ENCODE measurements around the gene MAST4.

The MAST4 gene

DNA sequence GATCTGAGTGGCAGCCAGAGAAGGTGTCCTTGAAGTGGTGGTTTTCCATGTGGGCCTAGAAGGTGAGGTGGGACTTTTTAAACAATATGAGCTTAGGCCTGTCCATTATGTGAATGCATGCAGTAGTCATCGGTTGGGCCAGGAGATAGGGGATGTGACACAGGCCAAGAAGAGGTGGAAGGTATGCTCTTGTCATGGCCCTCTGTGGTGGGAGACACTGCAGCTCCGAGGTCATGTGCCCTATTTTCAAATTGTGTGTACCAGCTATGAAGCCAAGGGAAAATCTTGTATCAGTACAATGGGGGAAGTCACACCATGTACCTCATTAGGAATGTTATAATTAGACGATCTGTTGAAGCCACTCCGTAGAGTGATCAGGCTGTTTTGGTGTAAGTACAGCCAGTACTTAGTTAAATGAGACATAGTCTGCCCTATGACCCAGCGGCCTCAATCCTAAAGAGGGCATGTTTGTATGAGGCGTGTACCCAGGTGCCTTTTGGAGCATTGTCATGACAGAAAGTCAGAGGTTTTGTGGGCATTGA lies 280.1 kb downstream of the MAST4 start:
- no peak for DNase-seq (ENCODE audit: low read depth)

GRCh38 chr5:66877843-66878242 lies 281.6 kb downstream of the MAST4 start:
- no peak for DNase-seq (ENCODE audit: low read depth)

GRCh38 chr5:66880401-66880800 lies 284.2 kb downstream of the MAST4 start:
- DNase-seq (ENCODE audit: low read depth) = no peak

DNA sequence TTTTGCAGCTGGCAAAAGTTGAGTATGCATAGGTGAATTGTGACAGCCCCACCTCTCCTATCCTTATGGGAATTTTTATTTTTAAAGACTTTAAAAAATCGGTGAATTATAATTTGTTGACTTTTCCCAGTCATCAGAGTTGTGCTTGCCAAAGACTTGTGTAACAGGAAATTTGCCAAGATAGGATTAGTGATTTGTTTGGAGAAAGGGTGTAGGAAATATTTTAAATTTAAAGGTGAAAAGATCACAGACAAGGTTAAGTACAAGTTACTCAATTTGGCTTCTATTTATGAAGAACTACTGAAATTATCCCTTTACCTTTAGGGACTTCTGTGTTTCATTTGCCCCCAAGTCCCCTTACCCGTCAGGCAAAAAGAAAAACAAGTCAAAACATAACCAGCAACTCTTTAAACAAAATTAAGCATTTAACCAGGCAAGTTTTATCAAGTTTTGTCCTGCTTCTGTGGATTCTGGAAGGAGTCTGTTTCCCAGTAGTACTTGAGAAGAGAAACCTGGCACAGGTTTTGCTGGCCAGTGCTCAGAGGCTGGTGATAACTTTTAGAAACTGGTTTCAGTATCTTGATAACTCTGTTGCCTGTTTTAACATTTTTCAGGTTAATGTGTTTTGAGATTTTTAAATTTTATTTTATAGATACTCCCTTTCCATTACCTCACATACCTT lies 285.4 kb downstream of the MAST4 start:
- no peak for DNase-seq (ENCODE audit: low read depth)

GRCh38 chr5:66882606-66883227 lies 286.5 kb downstream of the MAST4 start:
- DNase-seq (ENCODE audit: low read depth) = no peak

DNA sequence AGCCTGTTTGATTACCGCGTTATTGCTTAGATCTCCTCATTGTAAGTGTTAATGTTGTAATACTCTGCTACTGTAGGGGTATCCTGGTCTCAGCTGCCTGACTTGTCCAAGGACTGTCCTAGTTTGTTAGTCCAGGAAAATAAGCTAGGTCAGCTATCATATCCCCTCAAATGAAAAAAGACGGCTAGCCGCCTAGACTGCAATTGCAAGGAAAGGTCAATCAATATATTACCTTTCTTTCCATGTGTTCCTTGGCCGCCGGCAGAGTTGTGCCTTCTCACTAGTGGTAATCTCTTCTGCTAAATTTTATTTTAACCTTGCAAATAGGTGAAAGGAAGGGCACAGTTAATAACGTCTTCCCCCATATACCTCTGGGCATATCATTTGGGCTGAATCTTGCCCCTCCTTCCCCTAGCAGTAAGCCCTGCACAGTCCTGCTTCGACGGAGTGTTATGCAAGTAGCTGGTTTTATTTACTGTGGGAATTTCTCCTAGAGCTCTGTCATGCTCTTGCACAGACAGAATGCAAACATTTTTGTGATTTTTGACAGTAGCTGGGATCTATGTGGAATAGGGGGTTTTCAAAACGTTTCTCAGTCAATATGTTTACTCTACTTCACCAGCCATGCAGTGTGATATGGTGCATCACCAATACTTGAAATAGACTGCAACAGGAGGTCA lies 288.5 kb downstream of the MAST4 start:
- no peak for DNase-seq (ENCODE audit: low read depth)

DNA sequence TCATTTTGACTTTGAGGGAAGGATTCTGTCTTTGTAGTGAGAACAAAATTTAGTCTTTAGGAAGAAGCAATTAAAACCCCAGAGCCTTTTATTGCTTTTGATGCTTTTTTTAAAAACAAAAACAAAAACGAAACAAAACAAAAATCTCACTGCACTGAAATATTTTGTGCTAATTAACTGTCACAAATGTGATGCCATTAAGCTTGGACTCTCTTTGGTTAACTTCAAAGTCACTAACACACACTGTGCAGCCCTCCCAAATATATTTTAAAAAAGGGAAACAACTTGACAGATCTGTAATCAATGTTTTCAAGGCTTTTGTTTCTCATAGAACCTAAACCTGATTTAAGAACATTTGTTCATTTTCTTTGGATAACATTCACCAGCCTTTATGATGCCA lies 290.7 kb downstream of the MAST4 start:
- DNase-seq (ENCODE audit: low read depth) = no peak

DNA sequence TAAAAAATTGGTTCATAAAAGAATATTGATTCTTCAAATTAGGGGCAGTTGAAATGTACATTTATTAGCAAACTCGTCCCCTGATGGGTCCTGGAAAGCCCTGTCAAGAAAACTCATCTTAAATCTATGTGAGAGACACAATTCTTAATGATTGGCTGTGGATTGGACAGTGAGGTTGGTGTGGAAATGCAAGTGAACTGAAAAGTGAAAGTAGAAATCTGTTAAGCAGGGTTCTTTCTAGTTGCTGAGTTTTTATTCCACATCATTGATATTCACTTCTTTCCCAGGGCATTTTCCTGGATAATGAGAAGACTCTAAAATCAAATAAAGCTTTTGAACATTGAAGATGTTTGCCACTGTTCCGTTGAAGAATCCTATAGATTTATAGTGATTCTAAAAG lies 292.4 kb downstream of the MAST4 start:
- no peak for DNase-seq (ENCODE audit: low read depth)

DNA sequence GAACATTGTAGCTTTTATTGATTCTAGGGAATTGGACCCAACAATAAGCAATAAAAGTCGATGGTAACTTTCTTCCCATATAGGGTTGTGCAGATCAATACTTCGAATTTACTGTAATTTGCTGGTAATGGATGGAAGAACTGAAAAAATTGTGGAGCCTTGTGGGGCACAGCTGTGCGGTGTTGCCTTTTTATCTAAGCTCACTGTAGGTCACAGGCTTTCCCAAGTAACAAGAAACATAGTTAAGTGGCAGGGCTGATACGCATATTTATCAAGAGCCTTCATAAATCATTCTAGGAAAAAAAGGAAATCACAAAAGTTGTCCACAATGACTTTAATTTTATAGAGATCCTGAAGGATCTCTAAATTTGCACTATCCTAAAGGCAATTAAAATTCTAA lies 292.9 kb downstream of the MAST4 start:
- DNase-seq (ENCODE audit: low read depth) = no peak

DNA sequence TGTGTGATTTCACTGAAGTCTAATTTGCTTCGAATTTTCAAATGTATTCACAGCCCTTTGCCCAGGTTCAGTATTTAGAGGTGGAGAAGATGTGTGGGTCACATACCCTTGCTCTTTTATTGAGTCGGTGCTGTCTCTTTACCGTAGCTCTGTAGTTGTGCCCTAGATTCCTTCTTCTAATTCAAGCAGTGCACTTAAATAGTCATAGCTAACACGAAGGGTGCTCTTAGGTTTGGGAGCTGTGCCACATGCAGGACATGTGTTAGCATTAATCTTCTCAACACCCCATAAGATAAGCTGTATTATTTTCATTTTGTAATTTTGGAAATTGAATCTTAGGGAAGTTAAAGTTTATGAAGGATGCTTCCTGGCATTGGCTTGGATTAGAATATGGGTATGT lies 293.3 kb downstream of the MAST4 start:
- no peak for DNase-seq (ENCODE audit: low read depth)

DNA sequence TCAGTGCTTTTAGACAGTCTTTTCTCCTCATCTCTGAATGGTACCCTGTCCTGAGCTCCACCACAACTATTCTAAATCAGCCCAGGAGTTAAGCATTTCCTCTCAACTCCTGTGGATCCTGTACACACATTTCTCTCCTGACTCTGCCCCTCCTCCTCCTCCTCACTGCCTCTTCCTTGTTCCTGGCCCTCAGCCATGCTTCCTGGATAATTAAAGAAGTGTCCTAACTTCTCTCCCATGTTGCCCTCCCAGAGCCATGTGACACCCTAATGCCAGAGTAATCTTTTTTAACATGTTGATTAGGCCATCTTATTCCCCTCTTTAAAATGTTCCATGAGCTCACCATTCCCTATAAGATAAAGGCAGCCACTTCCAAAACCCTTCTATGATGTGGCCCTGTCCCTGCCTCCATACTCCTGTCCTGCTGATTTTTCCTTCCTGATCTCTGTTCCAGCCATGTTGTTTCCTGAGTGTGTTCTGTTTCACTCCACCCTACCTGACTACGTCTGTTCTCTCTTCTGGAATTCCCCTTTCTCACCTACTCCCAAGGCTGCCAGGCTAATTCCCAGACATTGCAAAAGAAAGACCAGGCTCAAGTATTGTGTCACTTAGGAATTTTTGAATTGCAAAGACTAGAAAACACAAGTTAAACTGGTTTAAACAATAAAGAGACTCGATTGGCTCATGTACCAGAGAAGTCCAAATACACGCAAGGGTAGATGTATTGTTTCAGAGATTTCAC lies 295.2 kb downstream of the MAST4 start:
- DNase-seq (ENCODE audit: low read depth) = no peak

DNA sequence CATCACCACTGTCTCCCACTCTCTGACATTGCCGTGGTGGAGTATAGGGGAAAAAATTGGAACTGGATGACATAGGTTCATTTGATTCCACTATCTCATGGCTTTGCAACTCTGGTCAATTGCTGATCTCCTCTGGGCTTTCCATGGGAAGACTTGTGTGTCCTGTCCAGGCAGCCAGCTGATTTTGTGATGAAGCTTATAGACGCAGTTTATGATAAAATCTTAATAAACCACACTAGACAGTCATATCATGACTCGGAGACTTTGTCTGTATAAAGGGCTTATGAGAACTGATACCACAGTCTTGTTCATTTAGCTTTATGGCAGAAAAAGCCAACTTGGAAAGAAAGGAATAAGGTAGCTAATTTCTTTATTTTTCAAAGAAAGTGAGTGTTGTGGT lies 296.5 kb downstream of the MAST4 start:
- DNase-seq (ENCODE audit: low read depth) = no peak

DNA sequence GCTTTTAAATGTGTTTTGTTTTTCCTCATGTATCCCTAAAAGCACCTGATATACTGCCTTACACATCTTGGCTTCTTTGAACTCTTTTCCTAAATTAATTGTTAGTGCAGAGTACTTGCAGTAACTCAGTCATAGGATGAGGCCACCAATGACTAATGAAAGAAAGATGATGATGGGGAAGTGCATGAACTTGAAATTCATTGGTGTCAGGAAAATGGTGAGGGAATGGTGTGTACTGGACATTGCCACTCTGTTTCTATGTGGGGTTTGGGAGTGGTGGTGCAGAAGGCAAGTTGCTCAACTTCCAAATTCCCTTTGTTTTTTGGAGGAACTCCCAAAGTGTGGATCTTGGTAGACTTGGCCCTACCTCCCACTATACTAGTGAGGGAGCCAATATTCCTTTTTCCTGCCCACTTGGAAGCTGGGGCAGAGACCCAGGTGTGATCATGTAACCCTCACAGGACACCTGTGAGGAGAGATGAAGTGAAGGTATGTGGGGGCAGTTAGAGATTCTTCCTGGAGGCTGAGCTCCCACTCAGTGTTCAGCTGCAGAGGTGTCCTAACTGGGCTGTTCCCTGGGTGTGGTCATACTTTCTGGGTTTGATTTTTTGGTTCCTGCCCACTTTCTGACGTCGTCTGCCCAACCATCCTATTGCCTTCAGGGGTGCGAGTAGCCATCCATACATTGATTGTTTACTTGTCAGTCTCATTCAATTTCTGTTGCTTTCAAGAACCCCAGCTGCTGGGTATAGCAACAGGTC lies 298.5 kb downstream of the MAST4 start:
- DNase-seq (ENCODE audit: low read depth) = no peak

GRCh38 chr5:66896171-66896570 lies 300.0 kb downstream of the MAST4 start:
- no peak for DNase-seq (ENCODE audit: low read depth)

DNA sequence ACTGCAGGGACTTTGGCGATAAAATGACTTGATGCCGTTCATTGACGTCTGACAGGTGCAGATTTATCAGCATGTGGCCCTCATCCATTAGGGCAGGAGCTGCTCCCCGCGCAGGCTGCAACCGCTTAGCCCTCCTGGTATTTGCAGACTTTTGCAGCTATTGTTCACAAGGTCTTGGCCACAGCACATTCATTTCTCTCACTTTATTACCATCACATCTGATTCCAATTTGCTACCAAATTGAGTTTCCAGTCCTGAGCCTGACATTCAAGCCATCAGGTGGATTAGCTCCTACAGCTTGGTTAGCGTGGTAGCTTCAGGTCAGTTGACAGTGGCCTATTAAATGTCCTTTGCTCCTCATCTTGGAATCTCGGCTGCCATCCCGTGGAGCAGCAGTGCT lies 301.2 kb downstream of the MAST4 start:
- DNase-seq (ENCODE audit: low read depth) = no peak

- no peak for DNase-seq (ENCODE audit: low read depth)
These were observed 302.2 kb downstream of the MAST4 start for GRCh38 chr5:66898241-66898995.

- DNase-seq (ENCODE audit: low read depth) = no peak
These were observed 307.0 kb downstream of the MAST4 start for GRCh38 chr5:66903218-66903617.

- DNase-seq (ENCODE audit: low read depth) = no peak
These were observed 307.5 kb downstream of the MAST4 start for GRCh38 chr5:66903709-66904108.

- DNase-seq (ENCODE audit: low read depth) = no peak
These were observed 308.0 kb downstream of the MAST4 start for GRCh38 chr5:66904189-66904588.

GRCh38 chr5:66906021-66906420 lies 309.8 kb downstream of the MAST4 start:
- DNase-seq (ENCODE audit: low read depth) = no peak

DNA sequence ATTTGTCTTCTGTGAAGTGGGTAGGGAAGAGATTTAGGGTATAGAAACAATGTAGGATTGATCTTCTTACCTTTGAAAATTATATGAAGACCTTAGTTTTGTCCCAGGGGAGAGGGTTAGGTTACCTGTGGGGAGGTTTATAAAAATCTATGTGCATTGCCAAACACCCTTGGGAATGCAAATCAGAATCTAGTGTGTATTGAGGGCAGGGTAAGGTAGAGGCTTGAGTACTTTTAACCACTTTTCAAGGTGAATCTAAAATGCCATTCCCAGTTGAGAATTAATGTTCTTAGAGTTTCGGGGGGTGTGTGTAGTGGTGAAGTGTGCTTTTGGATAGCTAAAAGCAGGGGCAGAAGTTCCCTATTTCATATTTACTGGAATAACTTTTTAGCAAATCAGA lies 312.0 kb downstream of the MAST4 start:
- DNase-seq (ENCODE audit: low read depth) = no peak

Measured in stimulated activated CD4-positive, alpha-beta T cell treated with anti-CD3 and anti-CD28 coated beads, Interleukin-2, amount 100 ng/mL, for 4 hours (primary cell).